Adrenal gland (tissue), 5 donors: ENCODE results near the gene SLC38A8.

Experiments used
- POLR2A ChIP-seq, 2 donors: fragments of 450-650 bp; IDR thresholded peaks; one replicate each; pipeline ENCODE4 v1.6.1; 2017; ENCODE audit warnings: antibody characterized with exemption in 2 of 2, mild to moderate bottlenecking in 2 of 2, moderate library complexity in 1 of 2
- TF ChIP-seq, protein P1 (sequence below), 6 experiments: fragments of 450-650 bp in 4 of 6; fragments of 200-600 bp in 2 of 6; sonication (generic) in 1 of 6; IDR thresholded peaks; 1 replicate in 5 of 6; 2 replicates in 1 of 6; pipeline versions ENCODE4 v1.5.1 to v1.8.0; 2016 to 2021; ENCODE audit warnings: antibody characterized with exemption in 6 of 6, mild to moderate bottlenecking in 2 of 6, moderate library complexity in 1 of 6
- donor health status: DM: no; HTN: no; CAD: no.

DNA sequence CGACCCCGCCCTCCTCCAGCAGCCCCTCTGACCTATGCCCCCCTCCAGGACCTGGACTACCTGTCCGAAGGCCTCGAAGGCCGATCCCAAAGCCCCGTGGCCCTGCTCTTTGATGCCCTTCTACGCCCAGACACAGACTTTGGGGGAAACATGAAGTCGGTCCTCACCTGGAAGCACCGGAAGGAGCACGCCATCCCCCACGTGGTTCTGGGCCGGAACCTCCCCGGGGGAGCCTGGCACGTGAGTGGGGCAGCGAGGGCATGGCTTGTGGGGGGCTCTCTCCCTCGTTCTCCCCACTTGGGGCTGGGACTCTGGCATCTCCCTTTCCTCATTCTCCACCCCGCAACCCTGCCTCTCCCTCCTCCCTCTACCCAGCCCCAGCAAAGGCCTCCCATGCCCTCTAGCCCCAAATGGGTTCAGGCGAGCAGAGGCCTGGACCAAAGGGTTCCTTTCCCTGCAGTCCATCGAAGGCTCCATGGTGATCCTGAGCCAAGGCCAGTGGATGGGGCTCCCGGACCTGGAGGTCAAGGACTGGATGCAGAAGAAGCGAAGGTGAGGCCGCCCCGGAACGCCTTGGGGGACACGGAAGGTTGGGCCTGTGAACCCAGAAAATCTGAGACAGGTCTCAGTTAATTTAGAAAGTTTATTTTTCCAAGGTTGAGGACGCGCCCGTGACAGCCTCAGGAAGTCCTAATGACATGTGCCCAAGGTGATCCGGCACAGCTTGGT, 81.9 kb downstream of the SLC38A8 start:
- TF ChIP-seq, protein P1, sequence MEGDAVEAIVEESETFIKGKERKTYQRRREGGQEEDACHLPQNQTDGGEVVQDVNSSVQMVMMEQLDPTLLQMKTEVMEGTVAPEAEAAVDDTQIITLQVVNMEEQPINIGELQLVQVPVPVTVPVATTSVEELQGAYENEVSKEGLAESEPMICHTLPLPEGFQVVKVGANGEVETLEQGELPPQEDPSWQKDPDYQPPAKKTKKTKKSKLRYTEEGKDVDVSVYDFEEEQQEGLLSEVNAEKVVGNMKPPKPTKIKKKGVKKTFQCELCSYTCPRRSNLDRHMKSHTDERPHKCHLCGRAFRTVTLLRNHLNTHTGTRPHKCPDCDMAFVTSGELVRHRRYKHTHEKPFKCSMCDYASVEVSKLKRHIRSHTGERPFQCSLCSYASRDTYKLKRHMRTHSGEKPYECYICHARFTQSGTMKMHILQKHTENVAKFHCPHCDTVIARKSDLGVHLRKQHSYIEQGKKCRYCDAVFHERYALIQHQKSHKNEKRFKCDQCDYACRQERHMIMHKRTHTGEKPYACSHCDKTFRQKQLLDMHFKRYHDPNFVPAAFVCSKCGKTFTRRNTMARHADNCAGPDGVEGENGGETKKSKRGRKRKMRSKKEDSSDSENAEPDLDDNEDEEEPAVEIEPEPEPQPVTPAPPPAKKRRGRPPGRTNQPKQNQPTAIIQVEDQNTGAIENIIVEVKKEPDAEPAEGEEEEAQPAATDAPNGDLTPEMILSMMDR (IDR thresholded peaks at IDR 0.05): no peak
- TF ChIP-seq POLR2A (IDR thresholded peaks at IDR 0.05): no peak
